Measurements from ENCODE around the gene TDO2.

TDO2 gene

GRCh38 chr4:155903453-155903852, at the start of gene TDO2:
TSS of gene TDO2 (plus strand) at chr4:155903696. CDS start at chr4:155903759, 63 bp downstream.
- no peak for TF ChIP-seq CTCF (IDR thresholded peaks at IDR 0.05; ENCODE audit: low read depth, low read length)
- DNase-seq (ENCODE audit: extremely low read depth, low read depth), result no peak

GRCh38 chr4:155854582-155855226, 48.8 kb upstream of the TDO2 start:
- no peak for TF ChIP-seq CTCF (IDR thresholded peaks at IDR 0.05; ENCODE audit: low read depth, low read length)
- DNase-seq (ENCODE audit: extremely low read depth, low read depth), result no peak

- DNase-seq (ENCODE audit: extremely low read depth, low read depth), result no peak
- TF ChIP-seq CTCF (IDR thresholded peaks at IDR 0.05; ENCODE audit: low read depth, low read length), result no peak
Observed at GRCh38 chr4:155855897-155856296, 47.6 kb upstream of the TDO2 start.

GRCh38 chr4:155866177-155866576, 37.3 kb upstream of the TDO2 start, which contains the start of gene ASIC5:
TSS of gene ASIC5 (minus strand) at chr4:155866277. CDS start at chr4:155866226, 51 bp downstream.
- no peak for TF ChIP-seq CTCF (IDR thresholded peaks at IDR 0.05; ENCODE audit: low read depth, low read length)
- no peak for DNase-seq (ENCODE audit: extremely low read depth, low read depth)

GRCh38 chr4:155875878-155876277, 27.6 kb upstream of the TDO2 start:
- DNase-seq (ENCODE audit: extremely low read depth, low read depth), result no peak
- TF ChIP-seq CTCF (IDR thresholded peaks at IDR 0.05; ENCODE audit: low read depth, low read length), result no peak

GRCh38 chr4:155877971-155878370, 25.5 kb upstream of the TDO2 start:
- no peak for TF ChIP-seq CTCF (IDR thresholded peaks at IDR 0.05; ENCODE audit: low read depth, low read length)
- DNase-seq (ENCODE audit: extremely low read depth, low read depth), result no peak

- DNase-seq (ENCODE audit: extremely low read depth, low read depth), result no peak
- no peak for TF ChIP-seq CTCF (IDR thresholded peaks at IDR 0.05; ENCODE audit: low read depth, low read length)
Observed at GRCh38 chr4:155878611-155879010, 24.9 kb upstream of the TDO2 start.
